ENCODE data around the gene ASCL5. TPM values are rescaled to one million over a fixed set of nuclear protein-coding genes. Genes with fewer than 3 reads are reported as not detected.

Gene ASCL5
- total and polyA plus RNA-seq, 2 of the 13 experiments (the other 11 are each of a cell fraction or from before 2014, with no cell fraction given), result not detected

DNA sequence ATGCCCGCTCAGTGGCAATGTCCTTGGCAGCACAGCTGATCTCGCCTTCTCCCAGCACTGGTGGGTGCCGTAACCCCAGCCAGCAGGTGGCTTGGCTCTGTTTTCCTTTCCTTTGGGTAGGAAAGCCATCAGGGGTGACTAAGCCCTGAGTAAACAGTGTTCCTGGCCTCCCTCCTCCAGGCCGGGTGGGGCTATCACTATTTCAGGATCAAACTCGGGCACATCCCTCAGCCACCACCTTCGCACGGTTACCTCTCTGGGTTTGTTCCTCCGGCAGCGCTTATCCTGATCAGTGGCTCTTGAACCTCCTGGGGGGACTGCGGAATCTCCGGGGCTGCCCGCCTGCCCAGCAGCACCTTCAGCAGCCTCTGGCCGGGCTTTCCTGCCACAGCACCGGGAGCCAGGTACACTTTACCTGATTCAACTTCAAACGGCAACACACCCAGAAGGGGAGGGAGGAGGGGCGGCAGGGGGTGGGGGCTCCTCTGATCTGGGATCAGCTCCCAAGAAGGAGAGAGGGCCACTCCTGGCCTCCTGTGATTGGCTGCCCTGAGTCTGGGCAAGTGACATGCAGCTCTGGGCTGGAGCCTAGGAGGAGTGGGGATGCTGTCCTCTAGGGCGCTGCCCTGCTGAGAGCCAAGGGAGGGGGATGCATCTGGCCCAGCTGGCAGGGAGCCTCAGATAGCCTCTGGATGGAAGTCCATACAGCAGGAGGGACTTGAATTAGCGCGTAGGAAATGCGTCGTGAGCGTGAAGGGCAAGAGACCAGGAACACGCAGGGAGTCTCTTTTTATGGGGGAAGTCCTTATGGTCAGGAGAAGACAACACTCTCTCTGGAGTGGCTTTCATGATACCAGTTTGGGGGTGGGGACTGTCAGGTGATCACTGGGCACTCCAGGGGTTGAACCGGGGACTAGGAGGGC, at the start of gene ASCL5 (continued):
- TF ChIP-seq SALL1 (CRISPR knock-in tag; IDR thresholded peaks at IDR 0.05), result peak; percentile 60; the same call in 1 of the 2 replicates
- peak; percentile 51; the same call in 1 of the 2 replicates for TF ChIP-seq HMG20A (CRISPR knock-in tag; IDR thresholded peaks at IDR 0.05; ENCODE audit: borderline replicate concordance)
- TF ChIP-seq, protein P1, sequence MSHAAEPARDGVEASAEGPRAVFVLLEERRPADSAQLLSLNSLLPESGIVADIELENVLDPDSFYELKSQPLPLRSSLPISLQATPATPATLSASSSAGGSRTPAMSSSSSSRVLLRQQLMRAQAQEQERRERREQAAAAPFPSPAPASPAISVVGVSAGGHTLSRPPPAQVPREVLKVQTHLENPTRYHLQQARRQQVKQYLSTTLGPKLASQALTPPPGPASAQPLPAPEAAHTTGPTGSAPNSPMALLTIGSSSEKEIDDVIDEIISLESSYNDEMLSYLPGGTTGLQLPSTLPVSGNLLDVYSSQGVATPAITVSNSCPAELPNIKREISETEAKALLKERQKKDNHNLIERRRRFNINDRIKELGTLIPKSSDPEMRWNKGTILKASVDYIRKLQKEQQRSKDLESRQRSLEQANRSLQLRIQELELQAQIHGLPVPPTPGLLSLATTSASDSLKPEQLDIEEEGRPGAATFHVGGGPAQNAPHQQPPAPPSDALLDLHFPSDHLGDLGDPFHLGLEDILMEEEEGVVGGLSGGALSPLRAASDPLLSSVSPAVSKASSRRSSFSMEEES (CRISPR knock-in tag; IDR thresholded peaks at IDR 0.05), result no peak
- TF ChIP-seq, protein P2, sequence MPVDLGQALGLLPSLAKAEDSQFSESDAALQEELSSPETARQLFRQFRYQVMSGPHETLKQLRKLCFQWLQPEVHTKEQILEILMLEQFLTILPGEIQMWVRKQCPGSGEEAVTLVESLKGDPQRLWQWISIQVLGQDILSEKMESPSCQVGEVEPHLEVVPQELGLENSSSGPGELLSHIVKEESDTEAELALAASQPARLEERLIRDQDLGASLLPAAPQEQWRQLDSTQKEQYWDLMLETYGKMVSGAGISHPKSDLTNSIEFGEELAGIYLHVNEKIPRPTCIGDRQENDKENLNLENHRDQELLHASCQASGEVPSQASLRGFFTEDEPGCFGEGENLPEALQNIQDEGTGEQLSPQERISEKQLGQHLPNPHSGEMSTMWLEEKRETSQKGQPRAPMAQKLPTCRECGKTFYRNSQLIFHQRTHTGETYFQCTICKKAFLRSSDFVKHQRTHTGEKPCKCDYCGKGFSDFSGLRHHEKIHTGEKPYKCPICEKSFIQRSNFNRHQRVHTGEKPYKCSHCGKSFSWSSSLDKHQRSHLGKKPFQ (CRISPR knock-in tag; IDR thresholded peaks at IDR 0.05; ENCODE audit: insufficient replicate concordance), result no peak
- TF ChIP-seq MYC (CRISPR knock-in tag; IDR thresholded peaks at IDR 0.05; ENCODE audit: borderline replicate concordance), result no peak
- TF ChIP-seq ZSCAN29 (CRISPR knock-in tag; conservative IDR thresholded peaks at IDR 0.05), result no peak
- TF ChIP-seq ZMYM3 (CRISPR knock-in tag; IDR thresholded peaks at IDR 0.05), result no peak; the same call in 1 of the 2 replicates
- TF ChIP-seq ETV6 (CRISPR knock-in tag; conservative IDR thresholded peaks at IDR 0.05), result no peak
- no peak for TF ChIP-seq ZNF781 (CRISPR knock-in tag; IDR thresholded peaks at IDR 0.05; ENCODE audit: borderline replicate concordance, not compliant biosample characterization)
- peak; percentile 85 for TF ChIP-seq PATZ1 (CRISPR knock-in tag; IDR thresholded peaks at IDR 0.05)
- TF ChIP-seq ARID5B (CRISPR knock-in tag; IDR thresholded peaks at IDR 0.05), result peak; percentile 49
- TF ChIP-seq THYN1 (CRISPR knock-in tag; IDR thresholded peaks at IDR 0.05; ENCODE audit: borderline replicate concordance, low read depth), result no peak
- TF ChIP-seq, protein P3, sequence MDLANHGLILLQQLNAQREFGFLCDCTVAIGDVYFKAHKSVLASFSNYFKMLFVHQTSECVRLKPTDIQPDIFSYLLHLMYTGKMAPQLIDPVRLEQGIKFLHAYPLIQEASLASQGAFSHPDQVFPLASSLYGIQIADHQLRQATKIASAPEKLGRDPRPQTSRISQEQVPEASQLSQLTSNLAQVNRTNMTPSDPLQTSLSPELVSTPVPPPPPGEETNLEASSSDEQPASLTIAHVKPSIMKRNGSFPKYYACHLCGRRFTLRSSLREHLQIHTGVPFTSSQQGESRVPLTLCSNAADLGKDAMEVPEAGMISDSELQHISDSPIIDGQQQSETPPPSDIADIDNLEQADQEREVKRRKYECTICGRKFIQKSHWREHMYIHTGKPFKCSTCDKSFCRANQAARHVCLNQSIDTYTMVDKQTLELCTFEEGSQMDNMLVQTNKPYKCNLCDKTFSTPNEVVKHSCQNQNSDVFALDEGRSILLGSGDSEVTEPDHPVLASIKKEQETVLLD (CRISPR knock-in tag; IDR thresholded peaks at IDR 0.05; ENCODE audit: low read depth), result no peak
- TF ChIP-seq JUN (CRISPR knock-in tag; IDR thresholded peaks at IDR 0.05), result peak; percentile 85
- TF ChIP-seq ZNF678 (CRISPR knock-in tag; IDR thresholded peaks at IDR 0.05), result no peak
- TF ChIP-seq HNRNPL (IDR thresholded peaks at IDR 0.05; ENCODE audit: low read depth, low read length), result peak; percentile 56; the same call in 1 of the 2 replicates
- TF ChIP-seq ZNF180 (CRISPR knock-in tag; IDR thresholded peaks at IDR 0.05; ENCODE audit: borderline replicate concordance, low read depth), result no peak
